Measurements from ENCODE around the gene LCN1.

Gene LCN1

GRCh38 chr9:135489188-135489906 lies 31.9 kb upstream of the LCN1 start:
- DNase-seq (ENCODE audit: low read depth) = no peak

GRCh38 chr9:135490166-135490870 lies 30.9 kb upstream of the LCN1 start:
- no peak for DNase-seq (ENCODE audit: low read depth)
- no peak overlapping the region for H3K4me3 ChIP-seq (ENCODE audit: low read depth, low read length)
- TF ChIP-seq CTCF (IDR thresholded peaks at IDR 0.05; ENCODE audit: insufficient read depth, low read depth, low read length, missing control alignments) = no peak

More at GRCh38 chr9:135489188-135489906, 31.9 kb upstream of the LCN1 start:
- TF ChIP-seq CTCF (IDR thresholded peaks at IDR 0.05; ENCODE audit: insufficient read depth, low read depth, low read length, missing control alignments) = no peak
- no peak overlapping the region for H3K4me3 ChIP-seq (ENCODE audit: low read depth, low read length)

GRCh38 chr9:135490980-135491464 lies 30.2 kb upstream of the LCN1 start:
- DNase-seq (ENCODE audit: low read depth) = no peak

GRCh38 chr9:135491764-135492163 lies 29.5 kb upstream of the LCN1 start:
- no peak overlapping the region for H3K4me3 ChIP-seq (ENCODE audit: low read depth, low read length)
- TF ChIP-seq CTCF (IDR thresholded peaks at IDR 0.05; ENCODE audit: insufficient read depth, low read depth, low read length, missing control alignments) = no peak
- DNase-seq (ENCODE audit: low read depth) = no peak

More at GRCh38 chr9:135490980-135491464, 30.2 kb upstream of the LCN1 start:
- H3K4me3 ChIP-seq (ENCODE audit: low read depth, low read length) = no peak overlapping the region
- no peak for TF ChIP-seq CTCF (IDR thresholded peaks at IDR 0.05; ENCODE audit: insufficient read depth, low read depth, low read length, missing control alignments)

GRCh38 chr9:135492886-135493669 lies 28.2 kb upstream of the LCN1 start:
- no peak for TF ChIP-seq CTCF (IDR thresholded peaks at IDR 0.05; ENCODE audit: insufficient read depth, low read depth, low read length, missing control alignments)
- DNase-seq (ENCODE audit: low read depth) = no peak
- H3K4me3 ChIP-seq (ENCODE audit: low read depth, low read length) = no peak overlapping the region

- no peak for DNase-seq (ENCODE audit: low read depth)
- no peak for TF ChIP-seq CTCF (IDR thresholded peaks at IDR 0.05; ENCODE audit: insufficient read depth, low read depth, low read length, missing control alignments)
- no peak overlapping the region for H3K4me3 ChIP-seq (ENCODE audit: low read depth, low read length)
These were observed 26.3 kb upstream of the LCN1 start for GRCh38 chr9:135494791-135495559.
